Peyer's patch (tissue), 4 donors: ENCODE results near the gene NARF.

ENCODE experiments used
- POLR2A ChIP-seq, 2 donors: fragments of 450-650 bp; IDR thresholded peaks; one replicate each; pipeline ENCODE4 v1.5.1; 2017; ENCODE audit warnings: antibody characterized with exemption in 2 of 2, mild to moderate bottlenecking in 2 of 2, moderate library complexity in 2 of 2
- TF ChIP-seq, protein P1 (sequence below), 6 experiments: fragments of 450-650 bp in 4 of 6; fragments of 200-600 bp in 2 of 6; sonication (generic) in 1 of 6; IDR thresholded peaks; one replicate each; pipeline ENCODE4 v1.5.1; 2017 to 2019; ENCODE audit warnings: antibody characterized with exemption in 6 of 6, mild to moderate bottlenecking in 3 of 6, moderate library complexity in 1 of 6

DNA sequence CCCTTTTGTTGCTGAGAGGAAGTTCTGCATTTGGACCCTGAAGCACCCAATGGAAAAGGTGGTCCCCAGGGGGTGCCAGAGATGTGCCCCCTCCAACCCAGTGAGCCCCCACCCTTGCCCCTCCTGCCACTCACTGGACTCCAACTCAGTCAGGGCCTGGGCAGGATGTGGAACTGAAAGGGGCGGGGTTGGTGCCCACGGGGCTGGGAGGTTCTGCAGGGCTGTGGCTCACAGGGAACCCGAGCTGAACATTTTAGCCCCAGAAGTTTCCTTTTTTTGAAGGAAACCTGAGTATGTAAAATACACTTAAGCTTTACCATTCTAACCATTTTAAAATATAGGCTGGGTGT, 24.4 kb upstream of the NARF start:
- TF ChIP-seq, protein P1, sequence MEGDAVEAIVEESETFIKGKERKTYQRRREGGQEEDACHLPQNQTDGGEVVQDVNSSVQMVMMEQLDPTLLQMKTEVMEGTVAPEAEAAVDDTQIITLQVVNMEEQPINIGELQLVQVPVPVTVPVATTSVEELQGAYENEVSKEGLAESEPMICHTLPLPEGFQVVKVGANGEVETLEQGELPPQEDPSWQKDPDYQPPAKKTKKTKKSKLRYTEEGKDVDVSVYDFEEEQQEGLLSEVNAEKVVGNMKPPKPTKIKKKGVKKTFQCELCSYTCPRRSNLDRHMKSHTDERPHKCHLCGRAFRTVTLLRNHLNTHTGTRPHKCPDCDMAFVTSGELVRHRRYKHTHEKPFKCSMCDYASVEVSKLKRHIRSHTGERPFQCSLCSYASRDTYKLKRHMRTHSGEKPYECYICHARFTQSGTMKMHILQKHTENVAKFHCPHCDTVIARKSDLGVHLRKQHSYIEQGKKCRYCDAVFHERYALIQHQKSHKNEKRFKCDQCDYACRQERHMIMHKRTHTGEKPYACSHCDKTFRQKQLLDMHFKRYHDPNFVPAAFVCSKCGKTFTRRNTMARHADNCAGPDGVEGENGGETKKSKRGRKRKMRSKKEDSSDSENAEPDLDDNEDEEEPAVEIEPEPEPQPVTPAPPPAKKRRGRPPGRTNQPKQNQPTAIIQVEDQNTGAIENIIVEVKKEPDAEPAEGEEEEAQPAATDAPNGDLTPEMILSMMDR (IDR thresholded peaks at IDR 0.05), result no peak
- no peak for TF ChIP-seq POLR2A (IDR thresholded peaks at IDR 0.05)
